Urothelium cell line (cell line): ENCODE results near the gene DIPK1C.

ENCODE experiments used
- DNase-seq: peaks from one replicate; pipeline ENCODE4 v3.0.0; 2011; ENCODE audit warnings: low spot score, mixed read lengths
- FAIRE-seq: peaks from 2 replicates; lab custom pipeline; 2011; peaks lifted over from hg19 to GRCh38; lab: Jason Lieb, UNC

The DIPK1C gene

DNA sequence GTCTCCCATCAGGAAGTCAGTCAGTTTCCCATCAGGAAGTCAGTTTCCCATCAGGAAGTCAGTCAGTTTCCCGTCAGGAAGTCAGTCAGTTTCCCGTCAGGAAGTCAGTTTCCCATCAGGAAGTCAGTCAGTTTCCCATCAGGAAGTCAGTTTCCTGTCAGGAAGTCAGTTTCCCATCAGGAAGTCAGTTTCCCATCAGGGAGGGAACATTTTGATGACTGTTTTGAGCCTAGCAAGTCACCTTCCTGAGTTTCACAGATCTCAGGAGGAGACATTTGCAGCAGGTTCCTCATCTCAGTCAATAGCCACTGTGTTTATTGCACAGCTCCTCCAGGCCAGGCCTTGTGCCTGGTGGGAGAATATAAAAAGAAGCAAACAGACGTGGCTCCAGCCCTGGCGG lies 31.9 kb downstream of the DIPK1C start:
- DNase-seq: no peak
- no peak for FAIRE-seq

DNA sequence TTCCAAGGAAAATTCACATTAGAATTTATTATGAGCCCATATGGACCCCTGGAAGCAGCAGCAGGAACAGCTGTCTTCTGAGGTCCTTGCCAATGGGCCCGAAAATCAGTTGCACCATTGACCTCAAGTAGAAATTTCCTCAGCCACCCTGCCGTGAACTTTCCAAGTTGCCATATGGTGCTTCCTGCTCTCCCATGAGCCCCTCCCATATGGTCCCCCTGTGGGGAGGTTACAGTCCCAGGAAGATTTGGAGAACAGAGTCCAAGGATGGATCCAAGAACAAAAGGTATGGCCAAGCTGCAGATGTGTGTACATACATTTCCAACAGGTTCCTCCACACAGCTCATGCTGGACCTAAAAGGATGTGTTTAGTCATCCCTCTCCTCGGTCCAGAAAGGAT lies 34.6 kb downstream of the DIPK1C start:
- DNase-seq (no peak), FAIRE-seq (no peak)

DNA sequence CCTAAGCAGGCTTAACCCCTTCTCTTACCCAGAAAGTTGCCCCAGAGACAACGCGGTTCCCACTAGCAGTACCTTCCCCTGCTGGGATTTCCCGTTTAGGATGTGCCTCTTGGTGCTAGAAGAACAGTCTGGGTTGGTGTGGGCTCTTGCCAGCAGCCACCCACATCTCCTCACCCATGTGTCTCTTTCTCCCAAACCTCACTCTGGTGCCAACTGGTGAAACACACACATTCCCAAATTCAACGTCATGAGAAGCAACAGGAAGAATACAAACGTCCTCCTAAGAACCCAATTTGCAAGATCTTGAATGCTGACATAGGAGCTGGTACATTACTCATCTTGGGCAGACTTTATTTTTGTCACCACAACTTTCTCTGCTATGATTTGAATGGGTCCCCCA lies 36.2 kb downstream of the DIPK1C start:
- no peak for FAIRE-seq
- DNase-seq: no peak

DNA sequence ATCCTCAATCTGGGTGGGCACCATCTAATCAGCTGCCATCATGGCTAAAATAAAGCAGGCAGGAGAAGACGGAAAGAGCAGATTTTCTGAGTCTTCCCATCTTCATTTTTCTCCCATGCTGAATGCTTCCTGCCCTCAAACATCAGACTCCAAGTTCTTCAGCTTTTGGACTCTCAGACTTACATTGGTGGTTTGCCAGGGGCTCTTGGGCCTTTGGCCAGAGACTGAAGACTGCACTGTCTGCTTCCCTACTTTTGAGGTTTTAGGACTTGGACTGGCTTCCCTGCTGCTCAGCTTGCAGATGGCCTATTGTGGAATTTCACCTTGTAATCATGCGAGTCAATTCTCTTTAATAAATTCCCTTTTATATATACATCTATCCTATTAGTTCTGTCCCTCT lies 36.6 kb downstream of the DIPK1C start:
- DNase-seq (no peak), FAIRE-seq (no peak)

DNA sequence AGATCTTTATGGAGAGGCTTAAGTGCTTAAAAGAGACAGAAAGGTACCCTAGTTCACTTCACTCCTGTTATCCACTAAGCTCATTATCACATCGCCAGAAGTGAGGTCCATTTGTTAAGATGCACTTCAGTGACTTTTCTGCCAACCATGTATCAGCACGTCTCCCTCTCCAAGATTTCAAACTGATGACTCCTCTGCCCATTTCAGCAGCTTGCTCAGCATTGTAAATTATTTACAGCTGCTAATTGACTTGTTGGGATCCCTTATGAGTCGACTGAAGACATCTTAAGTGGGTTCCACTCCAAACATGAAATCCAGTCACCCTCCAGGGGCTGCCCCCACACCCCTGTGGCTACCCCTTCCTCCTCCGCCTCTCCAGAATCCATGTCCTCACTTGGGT lies 37.3 kb downstream of the DIPK1C start:
- DNase-seq: no peak
- no peak for FAIRE-seq

DNA sequence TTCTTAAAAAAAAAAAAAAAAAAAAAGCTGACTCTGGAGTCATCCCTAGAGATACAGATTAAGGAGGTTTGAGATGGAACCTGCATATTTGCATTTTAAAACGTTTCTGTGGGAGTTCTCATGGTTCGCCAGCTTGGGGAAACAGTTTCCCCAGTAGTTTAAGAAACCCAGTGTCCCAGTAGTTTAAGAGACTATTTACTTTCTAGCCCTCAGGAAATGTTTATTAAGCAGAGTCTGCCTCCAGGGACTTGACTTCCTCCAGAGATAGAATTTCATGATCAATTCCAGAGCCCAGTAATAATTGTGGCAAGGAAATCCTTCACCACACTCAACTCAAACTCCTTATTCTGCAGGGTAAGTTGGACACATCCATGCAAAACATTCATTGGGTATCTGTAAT lies 39.1 kb downstream of the DIPK1C start:
- FAIRE-seq (no peak), DNase-seq (no peak)

DNA sequence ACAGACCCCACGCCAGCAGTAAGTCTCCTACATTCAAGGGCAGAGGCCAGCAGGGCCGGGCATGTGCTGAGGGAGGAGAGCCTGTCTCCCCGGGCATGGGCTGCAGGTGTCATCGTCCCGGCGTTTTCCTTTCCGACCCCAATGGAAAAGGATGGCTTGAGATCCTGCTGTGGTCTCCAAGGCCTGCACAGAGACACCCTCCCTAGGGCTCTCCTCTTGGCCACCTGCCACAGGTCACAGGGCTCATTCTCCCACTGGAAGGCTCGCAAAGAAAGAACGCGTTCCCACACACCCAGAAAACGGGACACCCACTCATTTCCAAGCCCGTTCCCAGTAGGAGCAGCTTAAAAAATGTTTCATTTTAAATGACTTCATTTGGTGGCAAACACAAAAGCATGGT lies 41.0 kb downstream of the DIPK1C start:
- no peak for FAIRE-seq
- no peak for DNase-seq

DNA sequence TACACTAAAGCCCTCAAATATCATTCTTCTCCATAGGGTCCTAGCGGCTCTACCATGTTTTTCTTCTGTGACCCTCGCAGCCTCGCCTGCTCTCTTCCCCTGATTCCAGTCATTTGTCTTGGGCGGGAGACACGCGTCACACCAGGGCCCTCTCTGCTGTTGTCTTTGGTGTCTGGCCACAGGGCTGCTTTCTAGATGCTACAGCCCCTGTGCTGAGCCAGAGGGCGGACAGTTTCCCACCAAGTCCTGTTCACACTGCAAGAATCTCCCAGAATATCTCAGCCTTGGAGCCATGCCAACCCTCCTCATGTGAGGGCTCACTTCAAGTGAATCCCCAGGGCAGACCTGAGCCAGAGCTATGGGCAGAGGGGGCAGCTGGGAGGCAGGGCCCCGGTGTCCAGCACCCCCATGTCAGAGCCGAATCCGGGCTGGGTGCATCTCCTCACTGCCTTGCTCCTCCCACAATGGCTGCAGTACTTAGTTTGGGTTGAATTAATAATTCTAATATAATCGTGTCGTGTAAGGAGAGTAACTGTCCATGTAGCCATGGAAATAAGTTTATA lies 42.1 kb downstream of the DIPK1C start:
- no peak for DNase-seq
- FAIRE-seq: no peak

DNA sequence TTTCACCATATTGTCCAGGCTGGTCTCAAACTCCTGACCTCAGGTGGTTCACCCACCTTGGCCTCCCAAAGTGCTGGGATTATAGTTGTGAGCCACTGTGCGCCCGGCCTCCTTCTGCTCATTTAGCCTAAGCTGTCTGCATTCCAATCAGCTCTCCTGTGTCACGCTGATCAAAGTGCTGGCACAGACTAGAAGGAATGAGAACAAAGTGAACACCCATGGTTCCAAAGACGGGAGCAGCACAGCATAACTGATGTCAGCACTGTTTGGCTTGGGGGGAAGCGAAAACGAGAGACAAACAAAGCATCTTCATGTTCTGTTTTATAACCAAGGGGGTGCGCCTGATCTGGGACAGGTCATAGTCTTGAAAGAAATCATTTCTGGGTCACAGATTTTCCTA lies 43.3 kb downstream of the DIPK1C start:
- DNase-seq (no peak), FAIRE-seq (no peak)

DNA sequence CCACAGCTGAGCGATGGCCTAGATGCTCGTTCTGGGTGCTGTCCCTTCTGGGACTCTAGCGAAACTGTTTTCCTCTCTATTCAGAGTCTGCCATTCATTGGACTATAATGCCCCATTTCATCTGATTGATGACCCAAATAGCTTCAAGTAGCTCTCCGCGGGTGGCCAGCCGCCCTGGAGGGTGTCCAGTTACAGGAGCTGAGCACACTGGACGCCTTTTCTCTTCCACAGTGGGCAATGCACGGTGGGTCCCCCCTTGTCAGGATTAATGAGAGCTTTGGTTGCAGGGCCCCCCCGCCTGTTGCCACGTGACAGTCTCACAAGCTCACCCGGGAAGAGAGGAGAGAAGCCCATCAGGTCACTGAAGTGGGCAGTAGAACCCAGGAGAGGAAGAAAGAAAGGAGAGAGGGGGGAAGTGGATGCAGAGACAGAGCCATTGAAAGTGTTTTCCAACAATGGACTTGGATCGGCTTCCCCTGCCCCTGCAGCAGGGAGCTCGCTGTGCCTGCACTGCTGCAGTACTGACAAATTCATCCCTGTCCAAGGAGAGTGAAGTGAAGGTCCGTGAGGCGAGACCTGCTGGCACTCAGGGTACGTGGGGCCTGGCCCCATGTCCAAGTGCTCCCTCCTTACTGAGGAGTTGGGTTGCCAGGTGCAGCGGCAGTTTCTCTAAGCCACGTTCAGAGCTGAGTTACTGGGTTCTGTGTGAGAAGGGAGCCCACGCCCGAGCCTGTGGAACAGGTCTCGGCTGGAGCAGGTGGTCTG lies 44.8 kb downstream of the DIPK1C start:
- DNase-seq (no peak), FAIRE-seq (no peak)

DNA sequence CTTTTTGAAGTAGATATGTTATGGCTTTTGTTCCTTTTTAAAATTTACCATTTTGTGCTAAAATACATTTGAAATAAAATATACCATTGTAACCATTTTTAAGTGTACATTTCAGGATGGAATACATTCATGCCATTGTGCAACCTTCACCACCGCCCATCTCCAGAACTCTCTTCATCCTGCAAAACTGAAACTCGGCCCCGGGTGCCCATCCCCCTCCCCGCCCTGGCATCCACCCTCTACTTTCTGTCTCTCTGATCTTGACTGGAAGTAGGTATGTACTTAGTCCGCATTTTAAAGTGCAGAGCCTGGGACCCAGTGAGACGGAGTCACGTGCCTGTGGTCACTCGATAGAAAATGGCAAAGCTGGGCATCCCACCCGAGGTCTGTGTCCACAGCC lies 45.6 kb downstream of the DIPK1C start:
- FAIRE-seq (no peak), DNase-seq (no peak)

DNA sequence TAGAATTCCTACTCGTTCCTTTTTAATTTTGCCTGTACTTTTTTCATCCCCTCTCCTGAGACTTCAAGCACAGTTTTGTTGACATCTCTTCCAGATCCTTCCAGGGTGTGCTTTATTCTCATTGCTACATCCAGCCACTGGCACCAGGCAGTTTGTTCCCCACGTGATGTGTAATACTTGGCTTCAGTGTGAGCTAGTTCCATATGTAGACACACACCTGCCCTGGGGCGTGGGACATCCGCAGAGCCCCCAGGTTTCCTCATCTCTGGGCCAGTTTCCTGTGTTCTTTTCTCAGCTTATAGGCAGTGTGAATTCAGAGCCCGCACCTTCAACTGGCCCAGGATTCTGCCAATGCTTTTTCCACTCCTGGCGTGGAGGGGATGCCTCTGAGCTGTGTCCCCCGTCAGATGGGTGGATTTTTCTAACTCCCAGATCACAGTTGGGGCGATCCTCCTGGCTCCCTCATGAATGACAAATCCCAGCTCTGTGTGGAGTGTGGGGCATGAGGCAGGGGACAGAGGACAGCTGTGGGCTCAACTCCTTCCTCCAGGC lies 46.6 kb downstream of the DIPK1C start:
- FAIRE-seq (peak; percentile 13), DNase-seq (no peak)

DNA sequence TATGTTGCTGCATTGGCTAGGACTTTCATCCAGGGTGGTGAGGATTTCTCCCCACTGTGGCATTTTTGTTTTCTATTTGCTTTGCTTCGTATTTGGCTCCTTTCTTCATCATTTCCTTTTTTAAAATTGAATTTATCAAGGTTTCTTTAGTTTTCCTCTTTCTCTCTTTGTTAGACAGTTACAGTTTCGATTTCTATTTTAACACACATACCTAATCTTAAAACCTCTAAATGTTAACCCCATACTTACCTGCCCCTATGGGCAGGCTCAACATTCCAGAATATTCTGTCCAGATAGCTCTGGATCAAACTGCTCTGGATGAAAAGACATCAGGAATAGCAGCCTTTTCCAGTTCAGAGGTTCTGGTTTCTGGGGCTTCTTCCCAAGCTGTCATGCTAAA lies 49.2 kb downstream of the DIPK1C start:
- FAIRE-seq (no peak), DNase-seq (no peak)

DNA sequence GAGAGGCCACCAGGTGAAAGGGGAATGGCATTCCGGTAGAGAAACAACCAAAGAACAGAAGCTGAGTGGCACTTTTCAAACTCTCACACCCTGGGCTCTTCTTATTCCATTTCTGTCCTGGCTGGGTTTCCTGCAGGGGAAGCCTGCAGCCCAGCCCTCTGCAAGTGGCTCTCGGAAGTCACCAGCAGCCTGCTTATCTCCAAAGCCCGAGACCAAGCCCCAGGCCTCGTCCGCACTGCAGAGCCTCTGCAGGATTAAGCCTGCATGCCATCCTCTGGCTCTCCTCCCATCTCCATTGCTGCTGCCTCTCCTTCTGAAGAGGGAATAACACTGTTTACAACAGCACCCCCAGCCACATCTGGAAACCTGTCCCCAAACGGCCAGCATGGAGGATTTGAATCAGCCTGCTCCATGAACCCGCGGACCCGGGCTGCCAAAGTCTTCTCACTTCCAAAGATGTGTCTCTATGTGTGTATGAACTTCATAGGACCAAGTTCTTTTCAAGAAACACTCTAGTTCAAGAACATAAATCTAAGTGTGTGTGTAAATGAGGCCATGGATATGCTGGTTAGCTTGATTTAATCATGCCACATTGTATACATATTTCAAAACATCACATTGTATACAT lies 54.2 kb downstream of the DIPK1C start:
- DNase-seq (no peak), FAIRE-seq (no peak)

DNA sequence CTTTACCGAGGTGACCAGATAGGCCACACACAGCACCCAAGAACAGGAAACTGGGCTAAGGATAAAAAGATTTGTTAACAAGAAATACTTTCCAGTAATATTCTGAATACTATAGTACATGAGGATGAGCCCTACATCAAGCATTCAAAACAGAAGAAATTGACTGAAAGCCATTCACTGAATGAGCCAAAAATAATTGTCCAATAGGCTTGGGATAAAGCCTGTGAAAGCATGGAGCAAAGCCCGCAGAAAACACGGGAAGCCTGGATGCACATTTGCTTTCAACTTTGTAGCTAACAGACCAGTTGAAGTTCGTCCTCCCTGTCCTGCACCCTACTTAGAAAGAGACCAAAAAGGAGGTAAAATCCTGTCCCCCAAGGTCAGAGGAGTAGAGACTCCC lies 56.3 kb downstream of the DIPK1C start:
- FAIRE-seq (no peak), DNase-seq (no peak)

DNA sequence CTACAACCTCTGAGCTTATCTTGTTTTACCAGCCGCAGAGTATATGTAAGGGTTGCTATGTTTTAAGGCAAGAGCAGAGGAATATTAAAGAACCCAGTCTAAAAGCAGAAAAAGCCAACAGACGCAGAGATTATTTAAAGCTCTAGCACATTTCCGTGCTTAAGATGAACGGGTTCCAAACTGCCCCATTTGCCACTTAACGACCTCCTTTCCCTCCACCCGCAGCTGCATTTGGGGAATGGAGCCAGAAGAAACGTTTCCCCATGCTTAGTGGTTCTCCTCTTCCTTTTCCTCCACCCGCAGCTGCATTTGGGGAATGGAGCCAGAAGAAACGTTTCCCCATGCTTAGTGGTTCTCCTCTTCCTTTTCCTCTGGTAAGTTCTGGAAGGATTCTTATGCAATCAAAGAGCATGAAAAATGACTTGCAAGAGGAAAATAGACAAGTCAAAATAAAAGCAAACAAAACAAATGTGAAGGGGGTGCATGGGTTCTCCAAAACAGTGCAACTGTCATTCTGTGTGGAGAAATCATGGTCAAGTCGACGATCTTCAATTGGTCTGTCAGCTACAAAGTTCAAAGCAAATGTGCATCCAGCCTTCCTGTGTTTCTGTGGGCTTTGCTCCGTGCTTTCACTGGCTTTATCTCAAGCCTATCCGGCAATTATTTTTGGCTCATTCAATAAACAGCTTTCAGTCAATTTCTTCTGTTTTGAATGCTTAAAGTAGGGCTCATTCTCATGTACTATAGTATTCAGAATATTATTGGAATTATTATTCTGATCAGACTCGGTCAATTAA lies 57.8 kb downstream of the DIPK1C start:
- FAIRE-seq (no peak), DNase-seq (no peak)

DNA sequence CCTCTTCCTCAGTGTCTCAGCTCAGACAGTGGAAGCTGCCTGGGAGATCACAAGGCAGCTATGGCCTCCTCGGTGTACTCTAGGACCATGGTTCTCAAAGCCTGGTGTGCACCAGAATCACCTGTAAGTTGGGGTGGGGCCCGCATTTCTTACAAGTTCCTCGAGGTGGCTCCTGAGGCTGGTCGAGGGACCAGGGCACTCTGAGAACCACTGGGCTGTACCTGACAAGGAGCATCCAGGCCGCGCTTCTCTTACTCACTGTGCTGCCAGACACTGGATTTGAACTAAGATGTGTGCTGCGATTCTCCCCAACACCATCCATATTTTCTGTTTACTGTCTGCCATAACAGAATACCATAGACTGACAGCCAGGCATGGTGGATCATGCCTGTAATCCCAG lies 59.5 kb downstream of the DIPK1C start:
- FAIRE-seq (no peak), DNase-seq (no peak)

DNA sequence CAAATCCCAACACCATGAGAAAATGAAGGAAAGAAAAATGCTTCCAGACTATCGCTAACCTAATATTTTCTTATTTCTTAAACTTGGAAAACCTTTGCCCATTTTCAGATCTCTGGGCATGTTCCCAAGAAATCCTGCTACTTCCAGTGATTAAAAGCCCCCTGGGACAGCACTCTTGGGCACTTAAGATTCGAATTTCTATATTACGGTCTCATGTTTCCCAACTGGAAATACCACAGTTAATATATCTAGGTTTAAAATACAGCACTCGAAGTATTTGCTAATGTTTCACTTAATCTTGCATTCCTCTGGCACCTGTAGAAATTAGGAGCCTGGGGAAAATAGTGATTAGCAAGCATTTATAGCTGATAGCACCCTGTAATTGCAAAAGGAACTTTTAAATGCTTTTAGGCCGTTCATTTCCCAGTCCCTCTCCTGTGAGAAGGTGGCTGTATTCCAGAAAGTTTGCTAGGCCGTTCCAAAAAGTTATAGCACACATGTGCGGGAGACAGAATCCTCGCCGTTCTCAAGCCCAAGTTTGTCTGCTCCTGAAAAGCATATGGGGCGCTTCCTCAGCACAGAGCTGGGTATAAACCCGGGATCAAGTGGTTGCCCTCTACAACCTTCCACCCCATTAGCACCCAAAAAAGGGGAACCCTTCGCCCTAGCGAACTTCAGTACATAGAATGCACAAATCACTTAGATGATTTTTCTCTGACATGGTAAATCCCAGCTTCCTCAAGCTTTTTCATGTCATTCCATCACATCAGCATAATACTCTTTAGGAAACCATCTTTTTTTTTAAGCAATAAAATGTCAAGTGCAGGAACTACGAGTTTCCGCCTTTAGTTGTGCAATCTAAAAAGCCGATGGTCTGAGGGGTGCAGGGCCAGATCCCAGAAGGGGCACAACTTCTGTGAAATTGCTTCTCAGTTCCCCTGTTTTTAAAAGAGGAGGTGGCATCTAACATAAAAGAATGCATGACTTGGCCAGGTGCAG lies 60.6 kb downstream of the DIPK1C start:
- FAIRE-seq (no peak), DNase-seq (no peak)

DNA sequence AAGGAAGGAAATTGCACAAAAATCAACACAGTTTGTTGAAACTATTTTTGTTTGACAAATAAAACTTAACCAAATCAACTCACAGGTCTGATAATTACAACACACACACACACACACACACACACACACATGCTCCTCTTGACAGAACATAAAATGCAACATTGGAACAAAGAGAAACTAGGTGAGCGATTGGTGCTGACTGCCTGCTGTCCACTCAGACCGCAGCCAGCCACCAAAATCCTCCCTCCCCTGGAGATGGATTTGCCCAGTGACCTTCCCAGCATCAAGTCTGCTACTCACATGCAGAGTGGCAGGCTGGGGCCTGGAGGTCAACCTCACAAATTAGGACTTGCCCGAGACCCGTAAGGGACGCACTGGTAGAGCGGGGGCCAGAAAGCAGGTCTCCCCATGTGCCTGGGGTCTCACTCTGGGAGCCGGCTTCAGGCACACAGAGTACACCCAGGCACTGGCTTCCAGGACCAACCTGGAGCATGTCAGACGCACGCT lies 61.4 kb downstream of the DIPK1C start:
- DNase-seq (no peak), FAIRE-seq (no peak)

DNA sequence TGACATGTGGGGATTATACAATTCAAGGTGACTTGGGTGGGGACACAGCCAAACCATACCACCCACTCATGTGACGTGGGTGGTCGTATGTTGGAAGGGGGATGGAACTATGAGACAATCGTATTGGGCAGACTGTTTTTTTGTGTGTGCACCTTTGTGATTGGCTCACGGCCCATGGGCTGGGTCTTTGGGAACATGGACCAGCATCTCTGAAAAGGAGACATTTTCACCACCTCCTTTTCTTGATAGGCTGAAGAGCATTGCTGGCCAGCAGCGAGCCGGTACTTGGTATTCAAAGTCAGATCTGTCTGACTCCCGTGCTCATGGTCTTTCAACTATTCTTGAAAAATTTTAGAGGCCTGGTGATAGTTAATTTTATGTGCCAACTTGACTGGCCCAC lies 62.1 kb downstream of the DIPK1C start:
- FAIRE-seq (no peak), DNase-seq (no peak)
